ENCODE data around the gene ASCL1. TPM values are rescaled to one million over a fixed set of nuclear protein-coding genes. Genes with fewer than 3 reads are reported as not detected.

ASCL1 gene
- polyA plus RNA-seq, 1 of the 3 experiments (the other 2 are of a cell fraction), result 0.21 TPM

DNA sequence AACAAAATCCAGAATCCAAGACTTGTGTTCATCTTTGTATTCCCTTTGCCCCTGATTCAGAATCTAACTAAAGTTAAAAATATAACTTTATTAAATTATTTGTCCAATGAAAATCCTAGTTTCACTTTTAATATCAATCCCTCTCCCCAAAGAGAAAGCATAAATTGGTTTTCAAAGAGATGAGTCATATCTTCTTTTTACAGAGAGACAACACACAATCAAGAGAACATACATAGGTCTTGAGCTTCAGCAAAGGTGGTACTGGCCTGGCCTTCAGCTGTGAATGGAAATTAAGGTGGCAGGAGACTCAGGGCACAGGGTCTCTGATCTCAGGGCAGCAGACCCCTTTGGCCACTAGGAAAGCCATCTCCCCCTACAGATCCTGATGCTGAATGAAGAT, 4.3 kb upstream of the ASCL1 start:
- Histone ChIP-seq H3K9me2 (no peaks in the 10 kb centered on the region), H3K36me3 (replicated peaks in 1 of 2; ENCODE audit: control insufficient read depth in 1 of 2, insufficient read depth in 2 of 2, low read length in 1 of 2) (no peaks in the 10 kb centered on the region), H3K9ac (no peak overlapping the region), H3K4me2 (no peak overlapping the region), H2AFZ (ENCODE audit: low read depth) (no peak overlapping the region), H3K27ac (ENCODE audit: low read depth in 2 of 2, low read length in 1 of 2) (no peak overlapping the region), H3K9me3 (no peaks in the 10 kb centered on the region), H3K27me3 (ENCODE audit: insufficient read depth) (no peaks in the 10 kb centered on the region), H3K4me1 (ENCODE audit: control insufficient read depth in 1 of 2, insufficient read depth in 2 of 2, low read depth in 1 of 2, low read length in 1 of 2) (peaks cover 0 to 9% of the 10 kb centered on the region in 2 experiments; a peak in 1 of 4 replicates), H3K4me3 (ENCODE audit: low read depth in 2 of 2, low read length in 1 of 2) (no peak overlapping the region), H3F3A (replicated peaks; ENCODE audit: insufficient read depth) (no peaks in the 10 kb centered on the region), H4K20me1 (ENCODE audit: insufficient read depth) (no peaks in the 10 kb centered on the region), H3K79me2 (ENCODE audit: insufficient read depth) (no peaks in the 10 kb centered on the region)
- ChIA-PET CTCF (interaction anchor here (0.6 to 7.2 kb wide), 2 partner anchors 70 to 596 kb away, joined by 5 to 138 read pairs; no protein-coding TSS in a partner anchor), POLR2A (no interaction called here)
- no peak for DNase-seq
- TF ChIP-seq, protein P1, sequence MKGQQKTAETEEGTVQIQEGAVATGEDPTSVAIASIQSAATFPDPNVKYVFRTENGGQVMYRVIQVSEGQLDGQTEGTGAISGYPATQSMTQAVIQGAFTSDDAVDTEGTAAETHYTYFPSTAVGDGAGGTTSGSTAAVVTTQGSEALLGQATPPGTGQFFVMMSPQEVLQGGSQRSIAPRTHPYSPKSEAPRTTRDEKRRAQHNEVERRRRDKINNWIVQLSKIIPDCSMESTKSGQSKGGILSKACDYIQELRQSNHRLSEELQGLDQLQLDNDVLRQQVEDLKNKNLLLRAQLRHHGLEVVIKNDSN (IDR thresholded peaks at IDR 0.05; ENCODE audit: borderline replicate concordance, low read depth), result no peak

DNA sequence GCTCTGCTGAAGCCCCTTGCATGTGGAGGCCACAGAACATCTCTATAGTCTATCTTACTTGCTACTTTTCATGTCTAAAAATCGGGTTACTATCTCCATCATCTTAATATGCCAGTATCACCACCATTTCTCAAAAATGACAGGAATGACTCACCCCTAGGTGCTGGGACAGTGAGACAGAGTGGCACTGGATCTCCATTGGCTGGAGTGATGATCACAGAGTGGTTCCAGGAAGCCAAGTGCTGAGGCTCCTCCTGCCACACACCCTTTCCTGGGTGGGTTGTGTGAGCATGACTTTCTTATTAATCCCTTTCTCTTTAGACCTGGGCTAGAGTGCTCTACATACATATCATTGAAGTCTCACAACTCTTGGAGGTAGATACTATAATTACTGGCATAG, 3.3 kb upstream of the ASCL1 start:
- TF ChIP-seq NRF1 (IDR thresholded peaks at IDR 0.05; ENCODE audit: low read depth, low read length) (no peak), GATA2 (CRISPR knock-in tag; IDR thresholded peaks at IDR 0.05) (no peak), NFIC (IDR thresholded peaks at IDR 0.05; ENCODE audit: borderline replicate concordance) (no peak), MXI1 (IDR thresholded peaks at IDR 0.05; ENCODE audit: low read depth, low read length) (no peak), RAD21 (IDR thresholded peaks at IDR 0.05; ENCODE audit: low read length) (no peak), SMC3 (IDR thresholded peaks at IDR 0.05; ENCODE audit: low read depth, low read length) (no peak), RXRA (IDR thresholded peaks at IDR 0.05; ENCODE audit: borderline replicate concordance, low read depth) (no peak), ELF1 (IDR thresholded peaks at IDR 0.05) (no peak)
- TF ChIP-seq, protein P2, sequence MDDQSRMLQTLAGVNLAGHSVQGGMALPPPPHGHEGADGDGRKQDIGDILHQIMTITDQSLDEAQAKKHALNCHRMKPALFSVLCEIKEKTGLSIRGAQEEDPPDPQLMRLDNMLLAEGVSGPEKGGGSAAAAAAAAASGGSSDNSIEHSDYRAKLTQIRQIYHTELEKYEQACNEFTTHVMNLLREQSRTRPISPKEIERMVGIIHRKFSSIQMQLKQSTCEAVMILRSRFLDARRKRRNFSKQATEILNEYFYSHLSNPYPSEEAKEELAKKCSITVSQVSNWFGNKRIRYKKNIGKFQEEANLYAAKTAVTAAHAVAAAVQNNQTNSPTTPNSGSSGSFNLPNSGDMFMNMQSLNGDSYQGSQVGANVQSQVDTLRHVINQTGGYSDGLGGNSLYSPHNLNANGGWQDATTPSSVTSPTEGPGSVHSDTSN (IDR thresholded peaks at IDR 0.05), result no peak
- TF ChIP-seq, protein P3, sequence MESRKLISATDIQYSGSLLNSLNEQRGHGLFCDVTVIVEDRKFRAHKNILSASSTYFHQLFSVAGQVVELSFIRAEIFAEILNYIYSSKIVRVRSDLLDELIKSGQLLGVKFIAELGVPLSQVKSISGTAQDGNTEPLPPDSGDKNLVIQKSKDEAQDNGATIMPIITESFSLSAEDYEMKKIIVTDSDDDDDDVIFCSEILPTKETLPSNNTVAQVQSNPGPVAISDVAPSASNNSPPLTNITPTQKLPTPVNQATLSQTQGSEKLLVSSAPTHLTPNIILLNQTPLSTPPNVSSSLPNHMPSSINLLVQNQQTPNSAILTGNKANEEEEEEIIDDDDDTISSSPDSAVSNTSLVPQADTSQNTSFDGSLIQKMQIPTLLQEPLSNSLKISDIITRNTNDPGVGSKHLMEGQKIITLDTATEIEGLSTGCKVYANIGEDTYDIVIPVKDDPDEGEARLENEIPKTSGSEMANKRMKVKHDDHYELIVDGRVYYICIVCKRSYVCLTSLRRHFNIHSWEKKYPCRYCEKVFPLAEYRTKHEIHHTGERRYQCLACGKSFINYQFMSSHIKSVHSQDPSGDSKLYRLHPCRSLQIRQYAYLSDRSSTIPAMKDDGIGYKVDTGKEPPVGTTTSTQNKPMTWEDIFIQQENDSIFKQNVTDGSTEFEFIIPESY (IDR thresholded peaks at IDR 0.05; ENCODE audit: borderline replicate concordance, low read depth), result no peak
- TF ChIP-seq, protein P4, sequence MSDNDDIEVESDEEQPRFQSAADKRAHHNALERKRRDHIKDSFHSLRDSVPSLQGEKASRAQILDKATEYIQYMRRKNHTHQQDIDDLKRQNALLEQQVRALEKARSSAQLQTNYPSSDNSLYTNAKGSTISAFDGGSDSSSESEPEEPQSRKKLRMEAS (IDR thresholded peaks at IDR 0.05; ENCODE audit: low read depth), result no peak
- H3K27ac ChIP-seq (ENCODE audit: low read depth in 2 of 2, low read length in 1 of 2), result no peak overlapping the region
- H2AFZ ChIP-seq (ENCODE audit: low read depth), result no peak overlapping the region
- no peaks in the 10 kb centered on the region; the same call in 1 of the 2 replicates for H3K27me3 ChIP-seq (ENCODE audit: insufficient read depth)
- no peak overlapping the region for H3K9ac ChIP-seq
- ChIA-PET POLR2A (no interaction called here), CTCF (interaction anchor here (7.2 kb wide), 1 partner anchor 595 kb away, joined by 138 read pairs; no protein-coding TSS in a partner anchor)
- no peaks in the 10 kb centered on the region for H3K9me3 ChIP-seq
- H3K79me2 ChIP-seq (ENCODE audit: insufficient read depth), result no peaks in the 10 kb centered on the region
- no peaks in the 10 kb centered on the region for H3K9me2 ChIP-seq
- no peaks in the 10 kb centered on the region for H4K20me1 ChIP-seq (ENCODE audit: insufficient read depth)
- H3F3A ChIP-seq (replicated peaks; ENCODE audit: insufficient read depth), result no peaks in the 10 kb centered on the region
- DNase-seq, result no peak
- 0% methylated on average over 1 of the region's 1 CpG for WGBS (ENCODE audit: low lambda C conversion rate)
- no peak overlapping the region for H3K4me3 ChIP-seq (ENCODE audit: low read depth in 2 of 2, low read length in 1 of 2)
- H3K4me2 ChIP-seq, result no peak overlapping the region
- H3K36me3 ChIP-seq (replicated peaks in 1 of 2; ENCODE audit: control insufficient read depth in 1 of 2, insufficient read depth in 2 of 2, low read length in 1 of 2), result no peaks in the 10 kb centered on the region
- peaks cover 0 to 6% of the 10 kb centered on the region in 2 experiments; a peak in 1 of 4 replicates for H3K4me1 ChIP-seq (ENCODE audit: control insufficient read depth in 1 of 2, insufficient read depth in 2 of 2, low read depth in 1 of 2, low read length in 1 of 2)
